NCI-H1930 (cell line): Measurements from ENCODE around the gene TMEM121.

ENCODE experiments used
- DNase-seq, 2 experiments: peaks; one replicate each; lab custom pipeline; 2025; lab: John Stamatoyannopoulos, UW

Gene TMEM121

DNA sequence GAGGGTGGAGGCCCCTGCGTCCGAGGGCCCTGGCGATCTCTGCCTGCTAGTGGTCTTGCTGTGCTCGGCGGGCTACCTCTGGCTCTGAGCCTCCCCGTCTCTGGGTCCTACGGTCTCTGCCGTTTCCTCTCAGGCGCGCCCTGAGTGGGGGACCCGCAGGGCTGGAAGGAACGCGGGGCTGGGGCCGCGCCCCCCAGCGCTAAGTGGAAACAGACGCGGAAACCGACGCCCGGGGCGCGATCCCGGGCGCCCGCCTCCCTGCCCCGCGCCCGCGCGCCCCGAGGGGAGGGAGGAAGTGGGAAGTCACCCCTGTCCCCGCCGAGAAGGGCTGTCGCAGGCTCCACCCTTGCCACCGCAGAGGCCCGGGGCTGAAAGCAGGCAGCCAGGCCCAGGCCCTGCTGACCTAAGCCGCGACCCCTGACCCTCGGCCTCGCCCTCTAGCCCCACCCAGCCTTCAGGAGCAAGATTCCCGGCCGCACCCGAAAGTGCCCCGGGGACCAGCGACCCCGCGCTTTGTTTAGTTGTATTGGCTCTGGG is 38.9 kb upstream of the TMEM121 start:
- no peak for DNase-seq

- DNase-seq = no peak
Measured at GRCh38 chr14:105487986-105488777, 38.2 kb upstream of the TMEM121 start.

DNA sequence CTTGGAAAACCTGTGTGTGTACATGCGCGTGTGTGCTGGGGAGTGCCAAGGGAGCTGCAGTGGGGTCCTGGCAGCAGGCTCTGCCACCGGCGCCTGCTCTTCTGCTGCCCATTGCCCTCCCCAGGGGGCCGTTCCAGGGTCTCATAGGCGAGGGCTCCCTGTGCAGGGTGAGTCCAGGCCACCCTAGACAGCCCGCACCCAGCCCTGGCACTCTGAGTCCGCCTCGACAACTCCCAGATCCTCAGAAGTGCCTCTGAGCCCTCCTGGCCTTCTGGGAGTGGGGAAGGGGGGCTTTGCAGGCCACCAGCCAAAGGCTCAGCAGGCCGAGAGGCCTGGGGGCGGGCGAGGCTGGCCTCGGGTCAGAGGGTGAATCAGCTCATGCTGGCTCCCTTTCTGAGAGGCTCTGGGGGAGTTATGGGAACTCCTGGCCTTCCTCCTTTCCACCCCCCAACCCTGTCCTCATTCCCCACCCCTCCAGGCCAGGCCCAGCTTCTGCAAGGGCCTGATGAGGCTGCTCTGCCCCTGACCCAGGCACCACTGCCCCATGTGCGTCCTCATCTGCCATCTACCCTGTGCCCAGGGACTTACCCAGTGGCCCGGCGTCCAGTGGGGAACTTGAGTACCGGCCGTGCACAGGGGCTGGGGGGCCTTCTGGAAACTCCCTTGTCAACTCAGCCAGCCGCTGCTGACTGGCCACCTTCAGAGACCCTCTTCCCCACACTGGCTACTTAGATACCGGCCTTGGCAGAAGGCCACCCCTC is 37.4 kb upstream of the TMEM121 start:
- DNase-seq = no peak

GRCh38 chr14:105489542-105490266 is 36.7 kb upstream of the TMEM121 start:
- DNase-seq = peak; percentile 70

- DNase-seq = no peak
Measured at GRCh38 chr14:105490267-105490571, 36.2 kb upstream of the TMEM121 start.

DNA sequence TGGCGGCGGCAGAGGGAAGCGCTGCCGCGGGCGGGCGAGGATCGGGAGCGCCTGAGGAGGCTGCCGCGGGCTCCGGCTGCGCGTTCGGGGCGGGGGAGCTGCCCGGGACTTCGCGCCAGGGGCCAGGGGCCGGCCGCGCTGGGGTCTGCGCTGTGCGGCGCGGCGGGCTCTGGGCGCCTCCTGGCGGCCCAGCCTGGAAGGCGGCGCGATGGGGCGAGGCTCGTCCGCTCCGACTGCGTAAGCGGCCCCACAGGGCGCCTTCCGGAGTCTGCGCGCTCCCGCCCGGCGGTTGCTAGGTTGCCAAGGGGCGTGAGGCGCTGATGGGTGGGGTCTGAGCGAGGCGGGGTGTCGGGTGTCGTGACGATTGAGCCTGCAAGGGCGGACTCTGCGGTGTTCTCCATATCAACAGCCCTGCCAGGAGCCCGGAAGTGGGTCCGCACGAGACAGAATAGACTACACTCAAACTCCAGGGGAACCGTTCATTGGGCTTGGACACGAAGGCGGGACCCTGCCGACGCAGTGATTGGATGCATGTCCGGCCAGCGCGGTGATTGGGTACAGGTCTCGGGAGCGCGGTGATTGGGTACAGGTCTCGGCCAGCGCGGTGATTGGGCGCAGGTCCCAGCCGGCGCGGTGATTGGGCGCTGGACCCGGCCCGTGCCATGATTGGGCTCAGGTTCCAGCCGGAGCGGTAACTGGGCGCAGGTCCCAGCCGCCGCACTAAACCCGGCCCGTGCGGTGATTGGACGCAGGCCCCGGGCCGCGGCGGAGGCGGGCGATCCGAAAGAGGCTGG is 35.6 kb upstream of the TMEM121 start, which contains the start of gene TEDC1:
Gene TEDC1, plus strand, starts transcription at position 675 of the 794 bp plus-strand sequence. CDS start 130 bp downstream, outside the sequence.
- DNase-seq = peak; percentile 100

- DNase-seq = peak; percentile 34 to 42
Measured at GRCh38 chr14:105491366-105491973, 34.9 kb upstream of the TMEM121 start.

GRCh38 chr14:105492031-105492970 is 34.1 kb upstream of the TMEM121 start:
- no peak for DNase-seq

DNA sequence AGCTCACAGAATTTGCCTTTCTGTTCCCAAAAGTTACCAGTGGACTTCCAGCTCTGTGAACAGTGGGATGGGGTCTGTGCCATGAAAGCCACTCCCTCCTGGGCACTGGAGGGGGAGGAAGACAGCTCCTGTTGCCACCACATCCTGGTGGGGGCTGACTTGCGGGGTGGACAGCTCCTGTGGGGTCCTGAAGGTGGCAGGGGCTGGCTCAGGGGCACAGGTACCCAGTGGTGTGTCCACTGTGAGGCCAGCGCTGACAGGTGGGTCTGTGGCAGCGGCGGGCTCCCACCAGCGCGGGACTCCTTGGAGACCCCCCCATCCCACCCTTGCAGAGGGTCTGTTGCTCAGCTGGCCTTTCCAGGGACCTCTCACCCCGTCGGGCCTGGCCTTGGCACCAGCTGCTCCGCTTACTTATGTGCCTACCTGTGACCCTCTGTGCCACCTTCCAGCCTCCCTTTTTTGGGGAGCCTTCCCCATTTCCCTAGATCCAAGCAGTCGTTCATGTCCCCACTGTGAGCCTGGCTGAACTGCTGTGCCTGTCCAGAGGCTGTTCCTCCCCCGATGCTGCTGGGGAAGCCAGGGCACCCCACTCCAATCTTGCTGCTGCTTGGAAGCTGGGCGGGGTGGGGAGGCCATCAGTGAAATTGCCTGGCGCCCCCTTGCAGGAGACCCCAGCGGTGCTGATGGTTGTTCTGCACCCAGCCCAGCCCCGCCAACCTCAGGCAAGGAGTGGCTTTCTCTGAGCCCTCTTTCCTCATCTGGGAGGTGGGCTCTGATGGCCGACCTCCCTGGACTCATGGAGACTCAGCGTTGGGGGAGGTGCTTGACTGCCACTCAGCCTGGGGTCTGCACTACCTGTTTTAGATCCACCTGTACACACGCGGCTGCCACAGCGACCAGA is 33.2 kb upstream of the TMEM121 start:
- DNase-seq = no peak

- no peak for DNase-seq
Measured at GRCh38 chr14:105493921-105494605, 32.3 kb upstream of the TMEM121 start.

DNA sequence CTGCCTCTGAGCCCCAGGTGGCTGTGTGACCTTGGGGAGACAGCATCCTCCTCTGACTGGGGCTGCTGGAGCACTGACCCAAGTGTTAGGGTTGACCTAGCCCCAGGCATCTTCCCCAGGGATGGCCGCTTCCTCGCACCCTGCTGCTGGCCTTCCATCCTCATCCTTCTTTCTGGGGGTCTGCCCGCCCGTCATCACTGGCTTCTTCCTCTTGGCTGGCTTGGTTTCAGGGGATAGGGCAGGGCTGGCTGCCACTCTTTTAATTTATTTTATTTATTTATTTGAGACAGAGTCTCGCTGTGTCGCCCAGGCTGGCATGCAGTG is 31.8 kb upstream of the TMEM121 start:
- no peak for DNase-seq

DNA sequence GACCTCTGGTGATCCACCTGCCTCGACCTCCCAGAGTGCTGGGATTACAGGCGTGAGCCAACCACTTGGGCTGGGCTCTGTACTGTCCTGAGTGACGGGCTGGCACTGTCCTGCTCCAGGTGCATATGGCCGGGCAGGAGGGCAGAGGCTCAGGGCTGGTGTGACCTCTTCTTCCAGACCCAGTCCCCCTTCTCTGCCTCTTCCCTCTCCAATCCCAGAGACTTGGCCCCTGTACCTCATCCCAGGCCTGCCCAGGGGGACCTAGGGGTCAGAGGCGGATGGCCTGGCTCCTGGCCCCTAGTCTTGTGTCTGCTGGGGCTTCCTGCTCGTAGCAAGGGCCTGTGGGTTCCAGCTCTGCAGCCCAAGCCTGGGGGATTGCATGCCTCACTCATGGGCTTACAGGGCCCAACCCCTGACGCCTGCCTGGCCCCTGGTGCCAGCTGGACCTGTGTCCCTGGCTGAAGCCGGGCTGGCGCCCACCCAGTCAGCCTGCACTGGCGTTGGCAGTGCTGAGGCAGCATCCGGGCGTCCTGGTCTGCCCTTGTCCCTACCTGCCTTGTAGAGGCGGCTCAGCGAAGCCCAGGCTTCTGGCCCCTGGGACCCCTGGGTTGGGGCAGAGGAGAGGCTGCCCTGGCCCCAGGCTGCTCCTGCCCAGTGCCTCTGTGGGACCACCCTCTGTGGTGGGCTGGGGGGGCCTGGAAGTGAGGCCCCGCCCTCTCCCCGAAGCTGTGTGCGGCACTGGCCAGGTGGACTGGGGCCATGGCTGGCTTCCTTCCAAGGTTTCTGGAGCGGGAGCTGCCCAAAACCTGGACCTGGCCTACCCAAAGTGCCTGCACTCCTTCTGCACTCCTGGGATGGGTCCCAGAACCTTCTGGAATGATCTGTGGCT is 31.0 kb upstream of the TMEM121 start:
- no peak for DNase-seq

GRCh38 chr14:105495990-105496830 is 30.2 kb upstream of the TMEM121 start:
- DNase-seq = no peak

GRCh38 chr14:105496831-105497591 is 29.4 kb upstream of the TMEM121 start:
- no peak for DNase-seq

GRCh38 chr14:105497671-105498429 is 28.5 kb upstream of the TMEM121 start:
- no peak for DNase-seq
